WTC11 (cell line): ENCODE measurements around the gene RGL3. TPM values are rescaled to one million over a fixed set of nuclear protein-coding genes. Genes with fewer than 3 reads are reported as not detected.

Source experiments
- ATAC-seq: fragments of 200-7000 bp; cut with Tn5 transposase; 2 replicates; pipeline ENCODE4 v1.10.0; 2021; ENCODE audit warnings: mild to moderate bottlenecking, moderate library complexity
- CTCF ChIA-PET: fragments of 300-600 bp; sonication (Branson Sonifier 250); formaldehyde crosslinking; loops from one replicate; lab custom pipeline; 2021; ENCODE audit warnings: antibody characterized with exemption; lab: Charles Lee
- POLR2A ChIA-PET: fragments of 350-600 bp; sonication (Branson Sonifier 250); formaldehyde crosslinking; loops from one replicate; lab custom pipeline; 2021; ENCODE audit warnings: antibody characterized with exemption; lab: Charles Lee
- DNase-seq: peaks from one replicate; pipeline ENCODE4 v3.0.0; 2021; ENCODE audit warnings: low spot score
- H3K27ac Mint-ChIP-seq: 2 replicates; pipeline ENCODE4 v1.8.0; 2021; ENCODE audit warnings: mixed read lengths
- H3K27me3 Mint-ChIP-seq: 2 replicates; pipeline ENCODE4 v1.8.0; 2021; ENCODE audit warnings: low read depth, mild to moderate bottlenecking, moderate library complexity, mixed read lengths
- H3K36me3 Mint-ChIP-seq: 2 replicates; pipeline ENCODE4 v1.8.0; 2021; ENCODE audit warnings: mixed read lengths
- H3K4me1 Mint-ChIP-seq: 2 replicates; pipeline ENCODE4 v1.8.0; 2022; ENCODE audit warnings: mixed read lengths
- H3K4me3 Mint-ChIP-seq: 2 replicates; pipeline ENCODE4 v1.8.0; 2021; ENCODE audit warnings: mild to moderate bottlenecking, moderate library complexity, mixed read lengths
- H3K9me3 Mint-ChIP-seq: 2 replicates; pipeline ENCODE4 v1.8.0; 2021; ENCODE audit warnings: mixed read lengths
- AFF4 ChIP-seq: sonication (generic); formaldehyde crosslinking; IDR thresholded peaks from 2 replicates; pipeline ENCODE4 v1.8.1; 2023; ENCODE audit warnings: mild to moderate bottlenecking, missing genetic modification reagents, borderline replicate concordance
- ARID4B ChIP-seq: sonication (generic); formaldehyde crosslinking; IDR thresholded peaks from 2 replicates; pipeline ENCODE4 v1.8.0; 2023; ENCODE audit warnings: missing genetic modification reagents, mild to moderate bottlenecking, borderline replicate concordance
- ESRRA ChIP-seq: sonication (generic); formaldehyde crosslinking; IDR thresholded peaks from 2 replicates; pipeline ENCODE4 v1.8.1; 2022; ENCODE audit warnings: mild to moderate bottlenecking, missing genetic modification reagents, borderline replicate concordance
- IRF1 ChIP-seq: sonication (generic); formaldehyde crosslinking; IDR thresholded peaks from 2 replicates; pipeline ENCODE4 v1.8.0; 2023; ENCODE audit warnings: missing genetic modification reagents
- JUN ChIP-seq: sonication (generic); formaldehyde crosslinking; IDR thresholded peaks from 2 replicates; pipeline ENCODE4 v1.8.0; 2023; ENCODE audit warnings: mild to moderate bottlenecking, missing genetic modification reagents
- MYBL2 ChIP-seq: sonication (generic); formaldehyde crosslinking; IDR thresholded peaks from 2 replicates; pipeline ENCODE4 v1.8.1; 2023; ENCODE audit warnings: mild to moderate bottlenecking, moderate library complexity, missing genetic modification reagents
- PRDM15 ChIP-seq: sonication (generic); formaldehyde crosslinking; IDR thresholded peaks from 2 replicates; pipeline ENCODE4 v1.8.0; 2022; ENCODE audit warnings: missing genetic modification reagents
- SOX15 ChIP-seq: fragments of 250-450 bp; sonication (Bioruptor Pico); IDR thresholded peaks from 2 replicates; pipeline ENCODE4 v1.9.0; 2021; ENCODE audit warnings: mild to moderate bottlenecking
- SP1 ChIP-seq: sonication (generic); formaldehyde crosslinking; conservative IDR thresholded peaks from 2 replicates; pipeline ENCODE4 v1.8.1; 2022; ENCODE audit warnings: missing genetic modification reagents
- TEAD1 ChIP-seq: sonication (generic); formaldehyde crosslinking; IDR thresholded peaks from 2 replicates; pipeline ENCODE4 v1.8.0; 2022; ENCODE audit warnings: mild to moderate bottlenecking, missing genetic modification reagents
- TEAD4 ChIP-seq: sonication (generic); formaldehyde crosslinking; IDR thresholded peaks from 2 replicates; pipeline ENCODE4 v1.8.0; 2022; ENCODE audit warnings: mild to moderate bottlenecking, missing genetic modification reagents
- TP53 ChIP-seq: sonication (generic); formaldehyde crosslinking; IDR thresholded peaks from 2 replicates; pipeline ENCODE4 v1.8.1; 2023; ENCODE audit warnings: mild to moderate bottlenecking, missing genetic modification reagents
- ZNF219 ChIP-seq: sonication (generic); formaldehyde crosslinking; IDR thresholded peaks from 2 replicates; pipeline ENCODE4 v1.8.0; 2023; ENCODE audit warnings: missing genetic modification reagents, mild to moderate bottlenecking, borderline replicate concordance
- ZNF425 ChIP-seq: fragments of 250-450 bp; sonication (Bioruptor Pico); conservative IDR thresholded peaks from 2 replicates; pipeline ENCODE4 v1.9.0; 2021; ENCODE audit warnings: mild to moderate bottlenecking
- total RNA-seq: library from RNA; stranded (reverse); gene quantifications from 3 replicates; pipeline ENCODE4 v1.2.3, GENCODE V29; 2021

The RGL3 gene
- total RNA-seq, 1 experiment from 2014 or later, result 69.0 TPM

GRCh38 chr19:11451871-11452619 is 32.9 kb upstream of the RGL3 start:
- Mint-ChIP-seq H3K9me3 (no peaks in the 10 kb centered on the region), H3K4me3 (peak overlapping the region; percentile 38), H3K36me3 (peaks cover 2% of the 10 kb centered on the region; the same call in 1 of the 2 replicates), H3K27me3 (no peaks in the 10 kb centered on the region; the same call in 1 of the 2 replicates), H3K27ac (peak overlapping the region; percentile 83), H3K4me1 (peaks cover 23% of the 10 kb centered on the region)
- ChIA-PET CTCF (interaction anchor here (0.6 to 2.4 kb wide), 26 partner anchors 8 to 792 kb away, joined by 3 to 37 read pairs (median 6); partner anchors contain the start of genes CCDC159, ECSIT, ELAVL3 and EPOR), POLR2A (interaction anchor here (1.1 kb wide), 1 partner anchor 31 kb away, joined by 8 read pairs; no protein-coding TSS in a partner anchor)
- no peak for ATAC-seq
- TF ChIP-seq ARID4B (CRISPR knock-in tag) (no peak), ZNF425 (CRISPR knock-in tag) (no peak)
- TF ChIP-seq, all 79 proteins: peak for 0
- DNase-seq, result no peak

GRCh38 chr19:11451327-11451870 is 32.3 kb upstream of the RGL3 start:
- Mint-ChIP-seq H3K27ac (0 out of 2 replicates have a peak overlapping the region, but pooled peaks have one; percentile 85), H3K4me1 (peaks cover 25% of the 10 kb centered on the region), H3K36me3 (peaks cover 2% of the 10 kb centered on the region; the same call in 1 of the 2 replicates), H3K27me3 (no peaks in the 10 kb centered on the region; the same call in 1 of the 2 replicates), H3K4me3 (no peak overlapping the region), H3K9me3 (no peaks in the 10 kb centered on the region)
- POLR2A ChIA-PET, result no interaction called here
- no peak for ATAC-seq
- CTCF ChIA-PET, result interaction anchor here (1.1 to 2.4 kb wide), 15 partner anchors 7 to 158 kb away, joined by 3 to 37 read pairs (median 8); partner anchors contain the start of genes ELAVL3, EPOR, ODAD3 and PRKCSH
- TF ChIP-seq ESRRA (CRISPR knock-in tag) (no peak), SOX15 (CRISPR knock-in tag) (no peak), TEAD1 (no peak), ZNF219 (CRISPR knock-in tag) (no peak), TEAD4 (CRISPR knock-in tag) (no peak), SP1 (CRISPR knock-in tag) (no peak), MYBL2 (CRISPR knock-in tag) (no peak), IRF1 (no peak), JUN (no peak), TP53 (no peak), PRDM15 (no peak), AFF4 (CRISPR knock-in tag) (no peak)
- no peak for DNase-seq
